ENCODE results near the gene PIPOX. TPM values are rescaled to one million over a fixed set of nuclear protein-coding genes. Genes with fewer than 3 reads are reported as not detected.

Gene PIPOX
- total RNA-seq, 6 experiments from 2014 or later = 167 to 322 (median 226) TPM

- peak in 2 of 4 donors; percentile 14 to 62 for ATAC-seq
- intact Hi-C loops (cut with DNase I) = no loop called here
- Histone ChIP-seq H3K27me3 (no peaks in the 10 kb centered on the region), H3K4me1 (peaks cover 0 to 3% (median 0%) of the 10 kb centered on the region in 4 donors), H3K4me3 (no peak overlapping the region), H3K36me3 (no peaks in the 10 kb centered on the region), H3K9me3 (no peaks in the 10 kb centered on the region), H3K27ac (no peak overlapping the region)
- DNase-seq = no peak
- 30% methylated on average over 3 of the region's 3 CpGs for WGBS (ENCODE audit: insufficient coverage, low coverage, low lambda C conversion rate, missing lambda C conversion rate)
- TF ChIP-seq CTCF (IDR thresholded peaks at IDR 0.05) (no peak), POLR2A (IDR thresholded peaks at IDR 0.05) (no peak)
Measured at GRCh38 chr17:29008591-29008990, 34.4 kb upstream of the PIPOX start.

DNA sequence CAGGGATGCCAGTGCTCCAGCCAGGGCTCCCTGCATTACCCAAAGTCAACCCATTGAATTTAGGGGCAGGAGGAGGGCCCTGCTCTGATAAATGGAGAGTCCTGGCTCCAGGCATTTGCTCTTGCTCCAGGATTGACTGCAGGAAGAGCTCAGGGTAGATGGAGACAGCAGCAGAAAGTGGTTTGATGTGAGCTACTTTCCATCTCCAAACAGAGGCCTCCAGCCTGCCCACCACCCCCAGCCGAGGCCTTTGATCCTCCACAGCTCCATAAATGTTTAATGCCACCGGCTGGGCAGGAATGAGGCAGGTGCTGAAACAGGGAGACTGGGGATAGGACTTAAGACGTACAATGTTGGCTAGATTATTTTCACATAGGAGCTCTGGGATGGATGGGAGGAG, 32.8 kb upstream of the PIPOX start:
- ATAC-seq (no peak), DNase-seq (no peak)
- Histone ChIP-seq H3K9me3 (no peaks in the 10 kb centered on the region), H3K27ac (no peak overlapping the region), H3K4me1 (peaks cover 0 to 3% (median 0%) of the 10 kb centered on the region in 4 donors), H3K4me3 (no peak overlapping the region), H3K27me3 (no peaks in the 10 kb centered on the region), H3K36me3 (no peaks in the 10 kb centered on the region)
- TF ChIP-seq CTCF (IDR thresholded peaks at IDR 0.05) (no peak), POLR2A (IDR thresholded peaks at IDR 0.05) (no peak)
- WGBS (ENCODE audit: insufficient coverage, low coverage, low lambda C conversion rate, missing lambda C conversion rate) = 46% methylated on average over 3 of the region's 3 CpGs
- intact Hi-C loops (cut with DNase I) = no loop called here

- H3K36me3 ChIP-seq = no peaks in the 10 kb centered on the region
- H3K4me3 ChIP-seq = no peak overlapping the region
- intact Hi-C loops (cut with DNase I) = no loop called here
- no peaks in the 10 kb centered on the region for H3K9me3 ChIP-seq
- 70% methylated on average over 5 of the region's 7 CpGs for WGBS (ENCODE audit: insufficient coverage, low coverage, low lambda C conversion rate, missing lambda C conversion rate)
- no peak overlapping the region for H3K27ac ChIP-seq
- no peaks in the 10 kb centered on the region for H3K27me3 ChIP-seq
- peaks cover 0 to 3% (median 0%) of the 10 kb centered on the region in 4 donors for H3K4me1 ChIP-seq
- no peak for TF ChIP-seq CTCF (IDR thresholded peaks at IDR 0.05)
- TF ChIP-seq POLR2A (IDR thresholded peaks at IDR 0.05) = no peak
- ATAC-seq = no peak
- DNase-seq = no peak
Measured at GRCh38 chr17:29010586-29010985, 32.4 kb upstream of the PIPOX start.

DNA sequence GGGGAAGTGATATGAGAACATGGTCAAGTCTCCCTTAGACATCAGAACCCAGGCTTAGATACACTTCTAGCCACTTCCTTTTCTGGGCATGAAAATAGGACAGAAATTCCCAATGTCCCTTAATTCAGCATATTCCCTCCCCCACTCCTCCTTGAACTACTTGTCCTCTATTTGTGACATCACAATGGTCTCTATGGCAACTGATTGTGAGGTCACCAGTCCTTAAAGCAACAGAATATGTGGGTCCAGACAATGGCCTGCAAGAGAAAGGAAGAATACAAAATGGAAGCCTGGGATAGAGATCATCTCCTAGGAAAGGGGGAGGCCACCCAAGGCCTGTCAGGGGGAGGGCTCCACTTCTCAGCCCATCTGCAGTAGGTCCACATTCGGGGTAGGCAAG, 30.4 kb upstream of the PIPOX start:
- H3K4me3 ChIP-seq = no peak overlapping the region
- 100% methylated on average over 1 of the region's 1 CpG for WGBS (ENCODE audit: insufficient coverage, low coverage, low lambda C conversion rate, missing lambda C conversion rate)
- ATAC-seq (no peak), DNase-seq (no peak)
- TF ChIP-seq POLR2A (IDR thresholded peaks at IDR 0.05) (no peak), CTCF (IDR thresholded peaks at IDR 0.05) (no peak)
- H3K27me3 ChIP-seq = no peaks in the 10 kb centered on the region
- no peaks in the 10 kb centered on the region for H3K36me3 ChIP-seq
- no peak overlapping the region for H3K27ac ChIP-seq
- H3K9me3 ChIP-seq = no peaks in the 10 kb centered on the region
- H3K4me1 ChIP-seq = no peaks in the 10 kb centered on the region
- intact Hi-C loops (cut with DNase I) = no loop called here

GRCh38 chr17:29014716-29015115, 28.2 kb upstream of the PIPOX start:
- no peaks in the 10 kb centered on the region for H3K9me3 ChIP-seq
- DNase-seq = no peak
- no peaks in the 10 kb centered on the region for H3K36me3 ChIP-seq
- H3K27me3 ChIP-seq = no peaks in the 10 kb centered on the region
- 33% methylated on average over 2 of the region's 5 CpGs for WGBS (ENCODE audit: insufficient coverage, low coverage, low lambda C conversion rate, missing lambda C conversion rate)
- H3K4me3 ChIP-seq = no peak overlapping the region
- TF ChIP-seq CTCF (IDR thresholded peaks at IDR 0.05) (no peak), POLR2A (IDR thresholded peaks at IDR 0.05) (no peak)
- H3K4me1 ChIP-seq = no peaks in the 10 kb centered on the region
- ATAC-seq = no peak
- intact Hi-C loops (cut with DNase I) = no loop called here
- no peak overlapping the region for H3K27ac ChIP-seq

All from right lobe of liver (tissue), 6 donors.